ENCODE data around the gene ASCL2.

Gene ASCL2

GRCh38 chr11:2270322-2271076 is at the start of gene ASCL2:
Gene ASCL2, minus strand, starts transcription at chr11:2270588. Its CDS starts 256 bp downstream, at chr11:2270332.
- DNase-seq = no peak

- no peak for DNase-seq
Observed at GRCh38 chr11:2319791-2320472, 49.5 kb upstream of the ASCL2 start.

- no peak for DNase-seq
Observed at GRCh38 chr11:2318707-2319106, 48.3 kb upstream of the ASCL2 start.

- DNase-seq = peak; percentile 47
Observed at GRCh38 chr11:2318123-2318522, 47.7 kb upstream of the ASCL2 start.

GRCh38 chr11:2317354-2318050 is 47.1 kb upstream of the ASCL2 start:
- no peak for DNase-seq

DNA sequence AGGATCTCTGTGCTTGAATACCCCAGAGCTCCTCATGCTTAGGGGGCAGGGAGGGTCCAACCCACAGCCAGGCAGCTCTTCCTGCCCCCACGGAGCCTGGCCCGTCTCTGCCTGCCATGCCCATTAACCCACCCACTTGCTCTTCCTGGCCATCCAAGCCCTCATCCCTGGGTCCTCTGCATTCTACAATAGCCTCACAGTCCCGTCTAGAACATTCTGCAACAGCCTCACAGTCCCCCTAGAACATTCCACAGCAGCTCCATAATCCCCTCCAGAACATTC is 46.5 kb upstream of the ASCL2 start:
- no peak for DNase-seq

DNA sequence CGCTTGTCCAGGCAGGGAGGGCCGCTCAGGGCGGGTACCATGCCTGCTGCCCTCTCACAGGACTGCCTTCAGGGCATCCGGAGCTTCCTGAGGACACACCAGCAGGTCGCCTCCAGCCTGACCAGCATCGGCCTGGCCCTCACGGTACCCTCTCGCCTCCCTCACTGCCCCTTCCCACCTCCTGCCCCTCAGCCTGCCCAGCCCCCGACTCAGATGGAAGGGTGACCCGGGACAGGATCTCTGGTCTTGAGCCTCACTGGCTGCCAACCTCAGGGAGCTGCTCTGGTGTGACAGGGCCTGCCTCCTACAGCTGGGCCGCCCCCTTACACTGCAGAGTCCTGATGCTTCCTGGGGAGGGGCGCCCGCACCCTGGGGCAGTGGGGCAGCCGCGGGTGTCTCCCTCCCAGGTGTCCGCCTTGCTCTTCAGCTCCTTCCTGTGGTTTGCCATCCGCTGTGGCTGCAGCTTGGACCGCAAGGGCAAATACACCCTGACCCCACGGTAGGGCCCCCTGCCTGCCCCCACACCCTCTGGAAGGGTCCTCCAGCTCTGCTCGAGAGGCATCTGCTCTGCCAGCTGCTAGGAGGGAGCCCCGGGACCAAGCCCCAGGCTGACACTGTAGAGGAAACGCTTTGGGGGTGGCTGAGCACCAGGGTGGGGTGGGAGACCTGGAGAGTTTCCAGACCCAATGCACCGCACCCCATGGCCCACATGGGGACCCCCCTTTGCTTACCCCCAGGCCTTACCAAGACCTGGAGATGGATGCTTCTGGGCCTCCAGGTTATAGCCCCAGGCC is 46.0 kb upstream of the ASCL2 start:
- no peak for DNase-seq

DNA sequence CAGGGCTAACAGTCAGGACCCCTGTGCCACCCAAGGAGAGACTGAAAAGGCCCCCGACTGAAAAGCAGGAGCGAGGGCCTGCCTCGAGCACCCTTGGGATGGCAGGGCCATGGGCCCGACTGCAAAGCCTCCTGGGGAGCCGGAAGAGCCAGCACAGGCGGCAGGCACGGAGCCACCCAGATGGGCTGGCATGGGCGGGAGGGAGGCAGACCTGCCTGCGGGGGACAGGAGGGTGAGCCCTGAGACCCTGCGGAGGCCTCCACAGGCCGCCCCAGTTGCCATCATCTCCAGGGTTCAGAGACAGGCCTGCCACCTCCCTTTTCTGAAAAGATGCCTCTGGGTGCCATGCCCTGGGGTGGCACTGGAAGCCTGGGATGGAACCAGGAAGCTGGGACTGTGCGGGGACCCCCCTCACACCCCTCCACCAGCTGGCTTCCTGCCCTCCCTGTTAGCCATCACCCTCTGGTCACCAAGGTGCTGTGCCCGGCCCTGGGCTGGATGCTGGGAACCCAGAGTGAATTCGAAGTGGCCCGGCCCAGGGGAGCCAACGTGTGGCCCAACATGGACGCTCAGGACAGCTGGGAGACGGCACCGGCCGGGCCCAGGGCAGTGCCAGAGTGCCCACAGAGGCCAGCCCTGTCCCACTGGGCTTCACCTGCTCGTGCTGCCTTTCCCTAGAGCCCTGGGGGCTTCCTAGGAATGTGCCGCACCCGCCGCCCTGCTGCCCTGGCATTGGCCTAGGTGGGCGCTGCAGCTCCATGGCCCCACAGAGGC is 45.2 kb upstream of the ASCL2 start:
- DNase-seq = no peak

GRCh38 chr11:2314525-2315394 is 44.4 kb upstream of the ASCL2 start:
- no peak for DNase-seq

DNA sequence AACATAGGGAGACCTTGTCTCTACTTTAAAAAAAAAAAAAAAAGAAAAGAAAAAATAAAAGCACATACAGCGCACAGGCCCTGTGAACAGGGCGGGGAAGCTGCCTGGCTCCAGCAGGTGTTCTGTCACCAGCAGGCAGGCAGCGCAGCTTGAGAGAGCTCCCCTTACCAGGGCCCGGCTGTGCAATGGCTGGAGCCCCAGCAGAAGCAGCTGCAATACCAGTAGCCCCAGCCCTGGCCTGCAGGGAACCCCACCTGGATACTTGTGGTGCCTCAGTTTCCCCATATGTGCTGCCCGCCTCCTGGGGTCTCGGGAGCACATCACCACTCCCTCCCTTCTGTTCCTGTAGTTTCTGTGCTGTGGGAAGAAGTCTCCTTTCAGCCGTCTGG is 43.7 kb upstream of the ASCL2 start:
- DNase-seq = no peak

GRCh38 chr11:2313051-2313951 is 42.9 kb upstream of the ASCL2 start:
- no peak for DNase-seq

GRCh38 chr11:2312232-2313042 is 42.0 kb upstream of the ASCL2 start:
- no peak for DNase-seq

GRCh38 chr11:2311353-2312133 is 41.2 kb upstream of the ASCL2 start:
- no peak for DNase-seq

DNA sequence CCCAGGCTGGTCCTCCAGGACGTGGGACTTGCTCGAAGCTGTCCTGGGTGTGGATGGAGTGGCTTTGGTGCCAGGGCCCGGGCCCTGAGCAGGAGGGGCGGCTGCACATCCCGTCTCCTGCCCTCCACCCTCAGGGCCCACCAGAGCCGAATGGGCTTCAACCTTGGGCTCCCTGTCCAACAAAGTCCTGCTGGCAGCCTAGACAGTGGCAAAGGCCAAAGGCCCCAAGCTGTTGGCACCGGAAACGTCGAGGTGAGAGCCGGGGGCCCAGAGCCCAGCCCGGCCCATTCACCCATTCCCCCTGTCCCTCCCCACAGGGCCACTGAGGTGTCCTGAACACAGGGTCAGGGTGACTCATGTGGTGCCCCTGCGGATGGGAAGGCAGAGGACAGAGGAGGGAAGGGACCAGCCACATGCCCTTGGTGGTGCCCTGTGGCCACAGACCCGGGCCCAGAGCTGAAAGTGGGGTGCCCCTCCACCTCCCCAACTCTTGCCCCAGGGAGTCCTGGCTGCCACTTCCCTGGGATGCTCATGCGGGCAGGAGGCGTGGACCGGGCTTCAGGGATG is 40.5 kb upstream of the ASCL2 start:
- no peak for DNase-seq

DNA sequence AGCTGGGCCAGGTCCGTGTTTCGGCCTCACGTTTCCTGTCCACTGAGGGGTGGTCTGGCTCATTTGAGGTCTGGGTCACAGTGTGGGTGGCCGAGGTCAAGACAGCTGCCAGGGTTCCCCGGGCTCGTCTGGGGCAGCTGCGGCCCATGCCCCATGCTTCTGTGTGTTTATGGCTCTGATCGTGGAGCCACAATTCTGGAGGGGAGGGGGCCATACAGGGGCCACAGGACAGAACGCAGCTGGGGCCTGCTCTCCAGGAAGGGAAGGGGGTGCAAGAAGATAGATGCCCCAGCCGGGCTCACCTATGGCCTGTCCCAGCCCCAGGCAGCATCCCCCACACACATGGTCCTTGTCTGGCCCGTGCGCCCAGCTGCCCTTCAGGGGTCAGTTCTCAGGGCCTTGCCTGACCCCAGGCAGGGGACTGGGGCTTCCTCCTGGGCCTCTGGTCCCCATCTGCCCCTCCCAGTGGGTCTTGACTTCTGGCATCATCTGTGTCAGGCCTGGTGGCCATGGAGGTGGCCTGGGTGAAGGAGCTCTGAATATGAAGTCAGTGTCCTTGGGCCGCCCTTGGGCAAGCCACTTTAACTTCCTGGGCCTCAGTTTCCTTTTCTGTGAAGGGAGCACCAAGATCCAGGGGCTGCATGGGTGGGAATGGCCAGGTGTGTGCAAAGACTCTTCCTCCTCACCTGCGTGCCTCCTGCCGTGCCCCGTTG is 39.8 kb upstream of the ASCL2 start:
- DNase-seq = no peak

DNA sequence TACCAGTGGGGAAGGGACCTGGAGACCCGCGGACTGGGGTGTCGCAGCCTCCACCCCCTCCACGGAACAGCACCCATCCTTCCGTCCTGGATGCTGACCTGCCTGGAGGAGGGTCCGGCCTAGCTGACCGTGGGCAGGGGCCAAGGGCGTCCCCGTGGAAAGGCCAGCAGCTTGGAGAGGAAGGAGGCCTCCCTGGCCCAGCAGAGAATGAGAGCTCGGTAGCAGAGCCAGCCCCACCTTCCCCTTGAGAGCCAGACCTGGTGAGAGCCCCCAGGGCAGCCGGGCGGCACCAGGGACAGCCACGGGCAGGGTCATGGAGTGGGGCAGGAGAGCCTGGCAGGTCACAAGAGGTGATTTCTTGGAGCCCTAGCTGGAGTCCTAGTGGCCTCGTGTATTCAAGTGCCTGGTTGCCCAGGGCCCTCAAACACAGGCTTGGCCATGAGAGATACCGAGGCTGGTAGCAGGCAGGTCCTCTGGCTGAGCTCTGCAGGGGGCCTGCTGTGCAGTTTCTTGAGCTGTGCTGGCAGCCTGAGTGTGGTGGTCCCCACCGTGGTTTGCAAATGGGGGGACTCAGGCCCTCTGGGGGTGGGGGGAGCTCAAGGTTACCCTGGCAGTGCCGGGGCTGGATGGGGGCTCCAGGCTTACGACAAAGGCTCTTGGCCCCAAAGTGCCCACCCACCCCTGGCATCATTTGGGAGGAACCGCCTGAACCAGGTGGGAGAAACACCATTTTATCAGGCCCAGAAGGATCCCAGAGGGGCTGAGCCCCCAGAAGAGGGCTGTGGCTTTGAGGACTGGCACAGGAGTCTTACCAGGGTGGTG is 39.1 kb upstream of the ASCL2 start:
- no peak for DNase-seq

GRCh38 chr11:2308713-2309112 is 38.3 kb upstream of the ASCL2 start:
- DNase-seq = no peak
